Suppressor macrophage treated with lipopolysaccharide for 1 hour (primary cell): ENCODE measurements around the gene SMPD3.

Experiments used
- DNase-seq, 3 donors: peaks; one replicate each; pipeline ENCODE4 v3.0.0-alpha.2; 2020 to 2022

The SMPD3 gene

GRCh38 chr16:68432701-68433100, 15.6 kb downstream of the SMPD3 start:
- no peak for DNase-seq

- DNase-seq: no peak
These were observed 19.0 kb downstream of the SMPD3 start for GRCh38 chr16:68429076-68429854.

GRCh38 chr16:68427649-68428303, 20.5 kb downstream of the SMPD3 start:
- no peak for DNase-seq

- DNase-seq: no peak
These were observed 22.0 kb downstream of the SMPD3 start for GRCh38 chr16:68426347-68426652.

GRCh38 chr16:68425498-68426346, 22.6 kb downstream of the SMPD3 start:
- no peak for DNase-seq

- no peak for DNase-seq
These were observed 24.5 kb downstream of the SMPD3 start for GRCh38 chr16:68423771-68424170.

- no peak for DNase-seq
These were observed 25.8 kb downstream of the SMPD3 start for GRCh38 chr16:68422396-68422960.

- DNase-seq: no peak
These were observed 27.2 kb downstream of the SMPD3 start for GRCh38 chr16:68421076-68421475.

GRCh38 chr16:68420366-68420942, 27.9 kb downstream of the SMPD3 start:
- no peak for DNase-seq

- no peak for DNase-seq
These were observed 30.5 kb downstream of the SMPD3 start for GRCh38 chr16:68417711-68418301.

GRCh38 chr16:68416057-68417046, 32.0 kb downstream of the SMPD3 start:
- DNase-seq: no peak

- no peak for DNase-seq
These were observed 33.7 kb downstream of the SMPD3 start for GRCh38 chr16:68414581-68414980.

- no peak for DNase-seq
These were observed 36.2 kb downstream of the SMPD3 start for GRCh38 chr16:68412061-68412460.

- DNase-seq: no peak
These were observed 37.2 kb downstream of the SMPD3 start for GRCh38 chr16:68411086-68411485.

GRCh38 chr16:68408967-68409366, 39.3 kb downstream of the SMPD3 start:
- no peak for DNase-seq

- no peak for DNase-seq
These were observed 39.9 kb downstream of the SMPD3 start for GRCh38 chr16:68408428-68408827.

- DNase-seq: no peak
These were observed 41.7 kb downstream of the SMPD3 start for GRCh38 chr16:68406458-68407152.

GRCh38 chr16:68404736-68405345, 43.5 kb downstream of the SMPD3 start:
- DNase-seq: no peak

GRCh38 chr16:68403704-68404103, 44.6 kb downstream of the SMPD3 start:
- DNase-seq: no peak

GRCh38 chr16:68403177-68403576, 45.1 kb downstream of the SMPD3 start:
- DNase-seq: no peak

- no peak for DNase-seq
These were observed 45.6 kb downstream of the SMPD3 start for GRCh38 chr16:68402748-68403040.
